Measurements from ENCODE around the gene ENPP1. TPM values are rescaled to one million over a fixed set of nuclear protein-coding genes. Genes with fewer than 3 reads are reported as not detected.

Gene ENPP1
- total RNA-seq, 1 experiment from 2014 or later: 6.5 TPM

GRCh38 chr6:131843768-131844167, 35.9 kb downstream of the ENPP1 start:
- H2AFZ ChIP-seq (ENCODE audit: low read depth, low read length, poor library complexity, severe bottlenecking): no peak overlapping the region
- no TSS peak for BruUV-seq (replicated peaks)
- no peak overlapping the region for H3K4me3 ChIP-seq (replicated peaks in 1 of 2; ENCODE audit: low read depth in 1 of 2, low read length in 2 of 2)
- H3K4me1 ChIP-seq (ENCODE audit: control insufficient read depth in 1 of 2, insufficient read depth in 2 of 2, low read length in 2 of 2): no peaks in the 10 kb centered on the region
- H3K79me2 ChIP-seq (ENCODE audit: insufficient read depth, low read length): no peaks in the 10 kb centered on the region
- ChIA-PET POLR2A (no interaction called here), CTCF (no interaction called here), RAD21 (ENCODE audit: low non-redundant PET in 1 of 2, low total read pairs in 2 of 2, uncharacterized antibody in 2 of 2, unreplicated experiment in 2 of 2) (no interaction called here)
- no peaks in the 10 kb centered on the region for H3K27me3 ChIP-seq (ENCODE audit: insufficient read depth, low read length)
- H3K36me3 ChIP-seq (ENCODE audit: control insufficient read depth in 1 of 2, insufficient read depth in 2 of 2, low read length in 2 of 2): no peaks in the 10 kb centered on the region
- no peak for DNase-seq (ENCODE audit: low read depth, low spot score)
- H4K20me1 ChIP-seq (ENCODE audit: insufficient read depth): no peaks in the 10 kb centered on the region
- no peak overlapping the region for H3K4me2 ChIP-seq (ENCODE audit: low read length)
- TF ChIP-seq RAD21 (IDR thresholded peaks at IDR 0.05; ENCODE audit: low read depth) (no peak), ZBTB33 (IDR thresholded peaks at IDR 0.05; ENCODE audit: extremely low read depth, insufficient replicate concordance, low read length) (no peak), CEBPB (IDR thresholded peaks at IDR 0.05; ENCODE audit: low read depth) (no peak), FOSL1 (IDR thresholded peaks at IDR 0.05; ENCODE audit: low read depth) (no peak), ELF1 (IDR thresholded peaks at IDR 0.05; ENCODE audit: borderline replicate concordance, low read depth) (no peak), ATF3 (IDR thresholded peaks at IDR 0.05) (no peak), SRF (IDR thresholded peaks at IDR 0.05; ENCODE audit: low read depth) (no peak), TCF7L2 (IDR thresholded peaks at IDR 0.05; ENCODE audit: borderline replicate concordance, extremely low read depth, insufficient read depth, insufficient read length) (no peak)
- H3K27ac ChIP-seq (ENCODE audit: low read depth, low read length): no peak overlapping the region
- no peaks in the 10 kb centered on the region for H3K9me2 ChIP-seq (ENCODE audit: insufficient read depth)
- intact Hi-C loops (cut with micrococcal nuclease): no loop called here
- no peak for ATAC-seq
- no peak overlapping the region for H3K9ac ChIP-seq (ENCODE audit: low read length)
- H3K9me3 ChIP-seq (ENCODE audit: control insufficient read depth in 1 of 2, insufficient read depth in 1 of 2, low read depth in 1 of 2, low read length in 2 of 2): no peaks in the 10 kb centered on the region

Data from HCT116 (cell line).